Measurements from ENCODE around the gene TMIGD3.

TMIGD3 gene

DNA sequence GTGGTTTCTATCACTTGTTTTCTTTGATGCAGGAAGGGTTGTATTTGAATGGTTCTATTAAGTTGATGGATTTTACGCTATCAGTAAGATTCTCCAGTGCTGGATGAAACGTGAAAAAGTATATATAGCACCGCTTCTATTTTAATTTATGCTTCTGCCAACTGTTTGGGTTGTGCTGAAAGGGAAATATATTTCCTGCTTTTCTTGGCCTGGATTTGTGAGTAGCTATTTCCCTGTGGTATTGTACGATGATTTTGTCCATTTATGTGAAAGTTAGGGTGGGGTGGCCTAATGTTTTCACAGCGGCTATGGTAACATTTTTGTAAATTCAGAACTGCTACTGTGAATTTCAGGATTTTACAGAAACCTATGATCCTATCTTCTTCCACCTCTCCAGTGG lies 29.3 kb downstream of the TMIGD3 start:
- no peak for DNase-seq

- DNase-seq: no peak
These were observed 31.9 kb downstream of the TMIGD3 start for GRCh38 chr1:111471538-111471937.

GRCh38 chr1:111471012-111471411 lies 32.4 kb downstream of the TMIGD3 start:
- no peak for DNase-seq

DNA sequence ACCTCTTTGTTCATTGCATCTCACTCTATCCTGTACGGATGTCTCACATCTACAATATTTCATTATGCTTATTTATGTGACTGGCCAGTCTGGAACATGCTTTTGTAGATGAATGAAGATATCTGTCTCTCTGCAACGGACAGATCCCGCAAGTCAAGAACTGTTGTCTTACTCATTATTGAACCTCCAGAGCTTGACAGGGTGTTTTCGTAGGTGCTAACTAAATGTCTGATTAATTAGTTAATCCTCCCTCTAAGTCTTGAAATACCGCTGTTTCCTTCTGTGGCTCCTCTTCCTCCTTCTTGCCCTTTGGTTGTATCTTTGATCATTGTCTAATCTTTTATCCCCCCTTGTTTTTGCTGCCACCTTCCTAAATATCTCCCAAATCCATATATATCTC lies 32.8 kb downstream of the TMIGD3 start:
- no peak for DNase-seq

GRCh38 chr1:111469539-111469938 lies 33.9 kb downstream of the TMIGD3 start:
- no peak for DNase-seq

- DNase-seq: no peak
These were observed 34.7 kb downstream of the TMIGD3 start for GRCh38 chr1:111468717-111469100.

DNA sequence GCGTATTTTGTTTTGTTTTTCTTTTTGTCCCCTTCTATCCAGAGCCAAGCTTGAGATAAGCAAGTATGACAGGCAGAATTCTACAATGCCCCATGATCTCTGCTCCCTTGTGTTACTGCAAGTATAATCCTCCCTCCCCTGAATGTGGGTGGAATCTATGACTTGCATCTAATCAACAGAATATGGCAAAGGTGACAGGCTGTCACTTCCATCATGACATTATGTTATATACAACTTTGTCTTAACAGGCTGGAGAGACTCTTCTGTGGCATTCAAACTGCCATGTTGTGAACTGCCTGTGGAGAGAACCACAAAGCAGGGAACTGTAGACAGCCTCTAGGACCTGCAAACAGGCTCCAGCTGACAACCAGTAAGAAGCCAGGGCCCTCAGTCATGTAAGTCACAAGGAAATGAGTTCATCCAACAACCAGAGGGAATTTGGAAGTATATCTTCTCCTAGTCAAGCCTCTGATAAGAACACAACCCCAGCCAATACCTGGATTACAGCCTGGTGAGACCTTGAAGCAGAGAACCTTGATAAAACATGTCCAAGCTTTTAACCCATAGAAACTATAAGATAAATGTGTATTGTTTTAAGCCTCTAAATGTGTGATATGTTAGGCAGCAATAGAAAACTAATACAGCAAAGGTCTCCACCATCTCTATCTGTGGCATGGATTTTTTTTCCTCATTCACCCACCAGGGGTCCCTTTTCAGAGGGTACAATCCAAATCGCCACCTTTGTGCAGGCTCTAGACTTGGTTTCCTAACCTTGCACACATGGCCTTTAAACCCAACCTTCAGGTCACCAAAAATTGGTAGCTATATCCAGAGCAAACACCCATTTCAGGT lies 35.3 kb downstream of the TMIGD3 start:
- DNase-seq: no peak

DNA sequence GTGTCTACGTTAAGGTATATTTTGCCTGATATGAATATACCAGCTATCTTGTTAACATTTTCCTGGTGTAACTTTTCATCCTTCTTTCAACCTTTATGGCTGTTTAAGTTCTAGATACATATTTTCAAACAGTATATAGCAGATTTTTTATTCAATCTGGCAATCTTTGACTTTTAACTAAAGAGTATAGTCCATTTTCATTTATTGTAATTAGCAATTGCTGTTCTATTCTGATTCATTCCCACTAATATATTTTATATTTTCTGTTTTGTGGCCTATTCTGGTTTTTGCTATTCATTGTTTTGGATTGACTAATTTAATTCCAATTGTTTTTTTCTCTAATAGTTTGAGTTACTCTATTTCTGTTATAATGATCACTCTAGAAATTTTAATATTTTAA lies 37.0 kb downstream of the TMIGD3 start:
- no peak for DNase-seq

GRCh38 chr1:111465754-111466153 lies 37.7 kb downstream of the TMIGD3 start:
- DNase-seq: no peak

GRCh38 chr1:111463029-111463683 lies 40.3 kb downstream of the TMIGD3 start:
- no peak for DNase-seq

DNA sequence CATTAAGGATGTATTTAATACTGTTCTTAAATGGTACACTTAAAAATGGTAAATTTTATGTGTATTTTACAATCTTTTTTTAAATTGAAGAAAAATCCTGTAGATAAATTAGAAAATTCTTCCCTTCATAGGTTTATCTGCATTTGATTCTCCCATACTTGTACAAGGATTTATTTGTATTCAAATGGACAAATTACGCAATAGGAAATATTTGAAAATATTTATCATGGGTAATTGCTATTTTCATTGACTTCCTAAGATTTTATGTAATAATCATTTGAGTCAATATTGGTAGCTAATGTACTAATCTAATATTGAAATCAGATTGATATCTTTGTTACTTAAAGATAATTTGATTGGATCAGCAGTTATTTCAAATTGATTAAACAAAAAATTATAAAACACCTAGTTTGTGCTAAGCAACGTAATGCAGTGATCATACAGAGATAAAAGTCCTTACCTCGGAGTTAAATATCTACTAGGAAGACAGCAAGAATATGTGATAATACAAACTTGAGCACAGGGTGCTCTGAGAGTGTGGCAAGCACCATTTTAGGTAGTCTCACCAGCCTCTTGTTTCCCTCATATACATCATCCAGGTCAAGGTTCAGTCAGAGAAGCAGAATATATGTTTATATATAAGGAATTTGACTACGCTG lies 40.9 kb downstream of the TMIGD3 start:
- DNase-seq: no peak

DNA sequence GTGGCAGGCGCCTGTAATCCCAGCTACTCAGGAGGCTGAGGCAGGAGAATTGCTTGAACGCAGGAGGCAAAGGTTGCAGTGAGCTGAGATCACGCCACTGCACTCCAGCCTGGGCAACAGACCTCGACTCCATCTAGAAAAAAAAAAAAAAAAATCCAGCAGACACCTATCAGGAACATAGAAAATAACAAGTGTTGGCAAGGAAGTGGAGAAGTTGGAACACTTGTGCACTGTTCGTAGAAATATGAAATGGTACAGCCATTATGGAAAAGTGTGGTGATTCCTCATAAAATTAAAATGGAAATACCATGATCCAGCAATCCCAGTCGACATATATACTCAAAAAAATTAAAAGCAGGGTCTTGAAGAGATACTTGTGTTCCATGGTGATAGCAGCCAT lies 41.7 kb downstream of the TMIGD3 start:
- DNase-seq: no peak

- DNase-seq: no peak
These were observed 47.8 kb downstream of the TMIGD3 start for GRCh38 chr1:111455642-111456031.

DNA sequence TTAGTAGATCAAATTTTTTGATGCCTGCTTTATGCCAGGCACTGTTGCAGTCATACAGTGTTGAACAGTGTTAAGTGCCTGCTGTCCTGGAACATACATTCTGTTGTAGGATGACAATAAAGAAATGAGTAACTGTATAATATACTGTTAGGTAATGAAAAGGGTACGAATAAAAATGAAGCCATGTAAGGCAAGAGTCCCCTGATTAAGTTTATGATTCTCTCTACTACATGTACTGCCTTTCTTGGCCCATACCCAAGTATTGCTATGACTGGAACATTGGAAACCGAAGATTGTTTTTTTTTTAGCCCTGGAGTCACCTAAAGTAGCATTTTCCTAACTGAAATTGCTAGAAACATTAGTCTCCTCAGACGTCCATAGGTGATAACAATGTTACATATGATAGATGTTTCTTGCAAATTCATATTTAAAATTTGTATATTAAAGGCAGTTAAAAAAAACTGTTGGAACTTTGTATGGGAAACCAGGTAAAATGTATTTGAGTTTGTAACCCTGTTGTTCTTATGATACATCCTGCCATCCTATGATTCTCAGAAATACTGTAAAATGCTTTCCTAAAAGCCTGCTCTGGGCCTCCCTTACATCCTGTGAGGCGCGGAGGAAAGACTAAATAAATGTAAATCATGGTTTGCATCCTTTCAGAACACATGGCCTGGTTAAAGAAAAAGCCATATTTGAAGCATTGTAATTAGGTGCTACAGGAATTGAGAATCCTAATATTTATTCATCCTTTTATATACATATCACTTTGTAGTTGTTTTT lies 48.4 kb downstream of the TMIGD3 start:
- no peak for DNase-seq

DNA sequence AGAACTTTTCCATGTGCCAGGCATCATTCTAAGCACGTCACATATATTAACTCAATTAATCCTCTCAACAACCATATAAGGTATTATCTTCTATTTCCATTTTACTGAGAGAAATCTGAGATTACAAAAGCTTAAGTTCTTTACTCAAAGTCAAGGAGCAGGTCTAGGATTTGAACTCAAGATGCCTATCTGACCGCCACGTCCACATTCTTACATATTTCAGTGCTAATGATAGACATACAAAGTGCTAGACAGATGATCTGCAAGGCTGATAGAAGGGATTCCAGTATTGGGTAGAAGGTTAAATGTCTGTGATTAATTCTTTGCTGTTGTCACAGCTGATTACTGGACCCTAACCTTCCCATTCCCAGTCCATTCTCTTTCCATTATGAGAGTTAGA lies 49.7 kb downstream of the TMIGD3 start:
- no peak for DNase-seq

- no peak for DNase-seq
These were observed 50.9 kb downstream of the TMIGD3 start for GRCh38 chr1:111452581-111452980.

- no peak for DNase-seq
These were observed 53.2 kb downstream of the TMIGD3 start for GRCh38 chr1:111450185-111450584.

DNA sequence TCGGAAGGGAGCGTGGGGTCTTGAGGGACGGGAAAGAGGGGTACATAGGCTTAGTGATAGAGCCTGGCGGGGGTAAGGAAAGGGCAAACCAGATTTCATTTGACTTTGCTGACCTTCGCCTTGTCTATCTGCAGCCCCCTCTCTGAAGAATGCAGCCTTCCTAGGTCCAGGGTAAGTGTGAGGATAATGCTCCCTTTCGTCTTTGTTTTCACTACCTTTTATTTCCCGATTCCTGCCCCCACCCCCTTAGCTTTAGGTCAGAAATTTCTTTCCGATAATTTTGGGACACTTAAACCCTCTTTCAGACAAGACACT lies 53.8 kb downstream of the TMIGD3 start:
- no peak for DNase-seq

DNA sequence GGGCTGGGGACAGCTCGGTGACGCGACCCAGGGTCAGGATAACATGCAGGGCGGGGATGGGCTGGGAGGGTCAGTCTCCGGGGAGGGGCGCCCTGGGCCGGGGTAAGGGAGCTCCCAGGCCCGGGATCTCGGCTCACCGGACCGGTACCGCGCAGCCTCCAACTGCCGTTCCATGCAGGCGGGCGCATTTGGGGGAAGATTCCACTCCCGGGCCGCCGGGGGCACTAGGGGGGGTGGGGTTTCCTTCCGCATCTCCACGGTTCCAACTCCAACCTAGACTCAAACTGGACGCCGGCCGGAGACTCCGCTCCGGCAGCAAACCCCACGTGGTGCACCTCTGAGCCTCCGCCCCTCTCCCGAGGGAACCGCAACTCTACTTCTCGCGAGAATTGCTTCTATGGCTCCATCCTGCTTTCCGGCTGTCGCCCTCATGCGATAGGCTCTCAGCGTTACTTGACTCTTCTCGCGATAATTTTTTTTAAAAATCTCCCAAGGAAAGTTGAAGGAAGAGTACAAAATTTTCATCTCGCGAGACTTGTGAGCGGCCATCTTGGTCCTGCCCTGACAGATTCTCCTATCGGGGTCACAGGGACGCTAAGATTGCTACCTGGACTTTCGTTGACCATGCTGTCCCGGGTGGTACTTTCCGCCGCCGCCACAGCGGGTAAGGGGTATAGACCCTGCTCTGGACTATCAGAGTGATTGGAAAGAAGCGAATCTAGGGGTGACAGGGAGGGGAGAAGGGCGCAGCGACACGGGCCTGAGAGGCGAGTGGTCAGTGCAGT lies 54.3 kb downstream of the TMIGD3 start, which contains the start of the genes ATP5PB and WDR77:
Gene ATP5PB, plus strand, starts transcription at position 547 of the 785 bp plus-strand sequence. Its CDS starts 78 bp downstream, at position 625.
Gene WDR77, minus strand, starts transcription at position 339 of the 785 bp plus-strand sequence. Its CDS starts 87 bp downstream, at position 252.
- DNase-seq: peak; percentile 93

DNA sequence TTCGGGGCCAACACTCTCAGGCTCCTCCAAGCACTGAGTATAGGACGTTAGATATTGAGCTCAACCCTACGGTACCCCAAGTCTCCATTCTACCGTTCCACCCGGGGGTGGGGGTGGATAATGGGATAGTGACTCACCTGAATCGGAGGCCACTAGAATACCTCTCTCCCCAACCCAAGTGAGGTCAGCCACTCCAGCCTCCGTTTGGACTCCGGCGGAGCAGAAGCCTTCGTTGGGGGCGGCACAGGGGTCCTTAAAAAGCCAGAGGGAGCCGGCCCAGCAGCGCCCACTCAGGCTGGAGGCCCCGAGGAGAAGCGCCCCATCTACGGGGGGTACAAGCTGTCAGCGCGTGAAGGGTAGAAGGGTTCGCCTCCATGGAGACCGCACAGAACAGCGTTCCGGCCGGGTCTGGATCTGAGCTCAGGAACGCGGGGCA lies 54.9 kb downstream of the TMIGD3 start:
- DNase-seq: no peak

GRCh38 chr1:111446967-111447892 lies 56.2 kb downstream of the TMIGD3 start:
- no peak for DNase-seq
